Immature natural killer cell (primary cell): ENCODE data around the gene RPH3AL. TPM values are rescaled to one million over a fixed set of nuclear protein-coding genes. Genes with fewer than 3 reads are reported as not detected.
"Not testable (repeated sequence)": the region's sequence is repeated elsewhere in the genome, so short reads cannot be mapped to it uniquely, and the experiment has no call there.

Experiments
- DNase-seq, 3 donors: peaks; one replicate each; pipeline ENCODE4 v3.0.0; 2022; ENCODE audit warnings: mixed read lengths in 1 of 3
- H3K27ac Mint-ChIP-seq, 6 donors: one replicate each; pipeline ENCODE4 v1.8.0; 2020; ENCODE audit warnings: mixed read lengths in 6 of 6, mild to moderate bottlenecking in 5 of 6, inconsistent platforms in 4 of 6, moderate library complexity in 3 of 6
- H3K27me3 Mint-ChIP-seq, 3 donors: one replicate each; pipeline ENCODE4 v1.8.0; 2020 to 2021; ENCODE audit warnings: low read depth in 3 of 3, mild to moderate bottlenecking in 3 of 3, mixed read lengths in 3 of 3, moderate library complexity in 3 of 3, inconsistent platforms in 1 of 3
- H3K36me3 Mint-ChIP-seq, 3 donors: one replicate each; pipeline ENCODE4 v1.8.0; 2020; ENCODE audit warnings: mixed read lengths in 3 of 3, inconsistent platforms in 2 of 3, mild to moderate bottlenecking in 2 of 3
- H3K4me1 Mint-ChIP-seq, 2 donors: one replicate each; pipeline ENCODE4 v1.8.0; 2020; ENCODE audit warnings: inconsistent platforms in 2 of 2, mild to moderate bottlenecking in 2 of 2, mixed read lengths in 2 of 2, moderate library complexity in 1 of 2
- H3K4me3 Mint-ChIP-seq, 5 donors: one replicate each; pipeline ENCODE4 v1.8.0; 2020; ENCODE audit warnings: mild to moderate bottlenecking in 5 of 5, mixed read lengths in 5 of 5, inconsistent platforms in 3 of 5, moderate library complexity in 3 of 5
- H3K9me3 Mint-ChIP-seq, 6 donors: one replicate each; pipeline ENCODE4 v1.8.0; 2020; ENCODE audit warnings: mild to moderate bottlenecking in 6 of 6, mixed read lengths in 6 of 6, inconsistent platforms in 4 of 6, moderate library complexity in 3 of 6
- polyA plus RNA-seq, 3 donors: library from polyadenylated mRNA; unstranded; fragments of 300-500 nt; fragmentation: Illumina TruSeq; gene quantifications; one replicate each; pipeline ENCODE4 v1.2.3, GENCODE V29; 2021

RPH3AL gene
- polyA plus RNA-seq, 3 donors from 2014 or later, result 4.2 to 10.3 (median 4.5) TPM

- H3K4me1 Mint-ChIP-seq, result no peaks in the 10 kb centered on the region
- H3K4me3 Mint-ChIP-seq, result no peak overlapping the region
- no peak for DNase-seq
- H3K9me3 Mint-ChIP-seq, result no peaks in the 10 kb centered on the region
- peaks cover 4 to 6% (median 5%) of the 10 kb centered on the region in 3 donors for H3K36me3 Mint-ChIP-seq
- no peak overlapping the region for H3K27ac Mint-ChIP-seq
- H3K27me3 Mint-ChIP-seq, result peaks cover 0 to 4% (median 0%) of the 10 kb centered on the region in 3 donors
Measured at GRCh38 chr17:246851-247421, 105.7 kb downstream of the RPH3AL start.

GRCh38 chr17:246226-246625 lies 106.4 kb downstream of the RPH3AL start:
- DNase-seq, result no peak
- no peaks in the 10 kb centered on the region for H3K4me1 Mint-ChIP-seq
- H3K27ac Mint-ChIP-seq, result no peak overlapping the region

DNA sequence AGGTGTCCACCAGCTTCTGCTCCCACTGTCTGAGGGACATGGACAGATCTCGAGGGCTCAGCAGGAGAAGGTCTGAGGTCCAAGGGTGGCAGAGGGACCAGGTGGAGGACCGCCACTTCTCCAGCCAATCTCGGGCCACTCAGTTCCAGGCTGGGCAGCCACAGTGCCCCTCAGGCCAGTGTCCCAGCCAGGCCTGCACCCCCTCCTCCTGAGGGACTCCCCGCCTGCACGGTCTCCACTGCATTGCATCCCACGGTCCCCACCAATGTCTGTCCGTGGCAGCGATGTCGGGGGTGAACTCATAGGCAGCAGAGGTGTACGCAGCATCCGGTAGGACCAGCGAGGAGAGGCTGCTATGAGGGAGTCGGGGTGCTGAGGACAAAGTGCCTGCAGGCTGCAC lies 107.0 kb downstream of the RPH3AL start:
- Mint-ChIP-seq H3K4me3 (no peak overlapping the region), H3K36me3 (peaks cover 4 to 6% (median 5%) of the 10 kb centered on the region in 3 donors), H3K4me1 (no peaks in the 10 kb centered on the region), H3K27me3 (peaks cover 0 to 4% (median 0%) of the 10 kb centered on the region in 3 donors), H3K9me3 (no peaks in the 10 kb centered on the region), H3K27ac (no peak overlapping the region)
- no peak for DNase-seq

More at GRCh38 chr17:246226-246625, 106.4 kb downstream of the RPH3AL start:
- Mint-ChIP-seq H3K4me3 (no peak overlapping the region), H3K36me3 (peaks cover 4 to 6% (median 5%) of the 10 kb centered on the region in 3 donors), H3K27me3 (peaks cover 0 to 4% (median 0%) of the 10 kb centered on the region in 3 donors), H3K9me3 (no peaks in the 10 kb centered on the region)

DNA sequence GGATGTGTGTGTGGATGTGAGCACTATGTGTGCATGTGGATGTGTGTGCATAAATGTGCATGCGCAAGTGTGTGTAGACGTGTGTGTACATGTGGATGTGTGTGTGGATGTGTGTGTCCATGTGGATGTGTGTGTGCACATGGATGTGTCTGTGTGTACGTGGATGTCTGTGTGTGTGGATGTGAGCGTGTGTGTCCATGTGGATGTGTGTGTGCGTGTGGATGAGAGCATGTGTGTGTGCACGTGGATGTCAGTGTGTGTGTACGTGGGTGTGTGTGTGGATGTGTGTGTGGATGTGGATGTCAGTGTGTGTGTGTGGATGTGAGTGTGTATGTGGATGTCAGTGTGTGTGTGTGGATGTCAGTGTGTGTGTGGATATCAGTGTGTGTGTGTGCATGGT lies 107.6 kb downstream of the RPH3AL start:
- no peaks in the 10 kb centered on the region for H3K4me1 Mint-ChIP-seq
- peak overlapping the region in 1 of 6 donors; percentile 9 for H3K27ac Mint-ChIP-seq
- no peak for DNase-seq
- peaks cover 4 to 6% (median 5%) of the 10 kb centered on the region in 3 donors for H3K36me3 Mint-ChIP-seq
- H3K9me3 Mint-ChIP-seq, result no peaks in the 10 kb centered on the region
- peaks cover 0 to 4% (median 0%) of the 10 kb centered on the region in 3 donors for H3K27me3 Mint-ChIP-seq
- no peak overlapping the region for H3K4me3 Mint-ChIP-seq

- DNase-seq, H3K4me3 Mint-ChIP-seq, H3K36me3 Mint-ChIP-seq, H3K9me3 Mint-ChIP-seq, H3K27me3 Mint-ChIP-seq, H3K27ac Mint-ChIP-seq, H3K4me1 Mint-ChIP-seq: not testable (repeated sequence)
Measured at GRCh38 chr17:243924-244323, 108.7 kb downstream of the RPH3AL start.

GRCh38 chr17:238964-239259 lies 113.7 kb downstream of the RPH3AL start:
- peaks cover 0 to 1% of the 10 kb centered on the region in 2 donors for H3K4me1 Mint-ChIP-seq
- H3K4me3 Mint-ChIP-seq, result no peak overlapping the region
- no peaks in the 10 kb centered on the region for H3K9me3 Mint-ChIP-seq
- H3K36me3 Mint-ChIP-seq, result peaks cover 0 to 3% (median 0%) of the 10 kb centered on the region in 3 donors
- peak overlapping the region in 1 of 6 donors; percentile 56 for H3K27ac Mint-ChIP-seq
- H3K27me3 Mint-ChIP-seq, result peaks cover 0 to 4% (median 0%) of the 10 kb centered on the region in 3 donors
- DNase-seq, result no peak

GRCh38 chr17:238071-238963 lies 114.3 kb downstream of the RPH3AL start:
- DNase-seq, result no peak
- Mint-ChIP-seq H3K4me3 (no peak overlapping the region), H3K36me3 (peaks cover 0 to 3% (median 0%) of the 10 kb centered on the region in 3 donors), H3K27ac (no peak overlapping the region), H3K4me1 (peaks cover 0 to 4% of the 10 kb centered on the region in 2 donors), H3K27me3 (peaks cover 0 to 4% (median 0%) of the 10 kb centered on the region in 3 donors), H3K9me3 (no peaks in the 10 kb centered on the region)

DNA sequence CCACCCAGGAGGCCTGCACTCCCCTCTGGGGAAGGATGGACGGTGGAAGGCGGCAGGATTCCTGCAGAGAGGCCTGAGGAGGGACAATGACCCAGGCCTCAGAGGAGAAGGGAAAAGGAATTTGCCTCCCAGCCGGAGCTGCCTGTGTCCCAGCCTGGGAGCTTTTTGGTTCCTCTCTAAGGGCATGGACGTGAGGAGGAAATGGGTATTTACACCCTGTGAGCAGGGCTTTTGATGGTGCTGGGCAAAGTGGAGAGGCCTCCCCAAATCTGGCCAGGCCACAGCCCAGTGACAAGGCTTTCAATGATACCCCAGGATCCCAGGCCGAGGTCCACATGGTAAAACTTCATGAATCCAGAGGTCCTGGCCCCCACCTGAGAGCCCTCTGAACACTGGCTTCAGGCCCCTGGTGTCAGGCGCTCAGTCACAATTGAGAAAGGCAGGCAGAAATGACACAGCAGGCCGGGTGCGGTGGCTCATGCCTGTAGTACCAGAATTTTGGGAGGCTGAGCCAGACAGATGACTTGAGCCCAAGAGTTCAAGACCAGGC lies 115.1 kb downstream of the RPH3AL start:
- peaks cover 0 to 3% (median 0%) of the 10 kb centered on the region in 3 donors for H3K36me3 Mint-ChIP-seq
- peaks cover 0 to 12% of the 10 kb centered on the region in 2 donors for H3K4me1 Mint-ChIP-seq
- H3K4me3 Mint-ChIP-seq, result no peak overlapping the region
- H3K9me3 Mint-ChIP-seq, result no peaks in the 10 kb centered on the region
- DNase-seq, result no peak
- no peak overlapping the region for H3K27ac Mint-ChIP-seq
- peaks cover 0 to 4% (median 2%) of the 10 kb centered on the region in 3 donors for H3K27me3 Mint-ChIP-seq

- H3K9me3 Mint-ChIP-seq, result no peaks in the 10 kb centered on the region
- DNase-seq, result no peak
- H3K27ac Mint-ChIP-seq, result no peak overlapping the region
- peaks cover 0 to 3% (median 0%) of the 10 kb centered on the region in 3 donors for H3K36me3 Mint-ChIP-seq
- H3K27me3 Mint-ChIP-seq, result peaks cover 0 to 4% (median 3%) of the 10 kb centered on the region in 3 donors
- H3K4me3 Mint-ChIP-seq, result no peak overlapping the region
- H3K4me1 Mint-ChIP-seq, result peaks cover 0 to 12% of the 10 kb centered on the region in 2 donors
Measured at GRCh38 chr17:236641-237405, 115.8 kb downstream of the RPH3AL start.

DNA sequence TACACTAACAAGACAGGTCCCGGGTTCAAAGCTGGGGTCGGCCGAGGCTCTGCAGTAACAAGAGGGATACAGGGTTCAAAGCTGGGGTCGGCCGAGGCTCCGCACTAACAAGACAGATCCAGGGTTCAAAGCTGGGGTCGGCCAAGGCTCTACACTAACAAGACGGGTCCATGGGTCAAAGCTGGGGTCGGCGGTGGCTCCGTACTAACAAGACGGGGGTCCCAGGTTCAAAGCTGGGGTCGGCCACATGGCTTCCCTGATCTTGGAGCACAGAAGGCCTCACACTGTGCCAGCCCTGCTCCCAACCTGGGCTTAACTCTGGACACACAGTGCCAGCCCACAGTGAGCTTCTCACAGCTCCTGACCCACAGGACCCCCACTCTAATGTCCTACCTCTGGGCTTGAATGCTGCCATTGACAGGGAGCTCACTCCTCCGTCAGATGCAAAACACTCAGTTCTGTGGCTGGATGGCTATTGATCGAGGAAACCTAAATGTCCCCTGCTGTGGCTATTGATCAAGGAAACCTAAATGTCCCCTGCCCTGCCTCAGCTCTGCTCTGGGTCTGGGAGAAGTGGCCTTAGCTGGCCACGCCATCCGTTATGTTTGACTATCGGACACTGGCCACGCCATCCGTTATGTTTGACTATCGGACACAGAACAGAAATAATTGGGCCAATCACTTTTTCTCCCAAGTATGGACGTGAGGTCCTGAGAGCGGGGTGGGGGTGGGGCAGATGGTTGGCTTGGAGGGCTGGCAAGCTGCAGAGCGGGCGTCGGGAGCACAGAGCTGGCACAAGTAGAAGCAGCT lies 116.6 kb downstream of the RPH3AL start:
- peaks cover 0 to 12% of the 10 kb centered on the region in 2 donors for H3K4me1 Mint-ChIP-seq
- no peaks in the 10 kb centered on the region for H3K9me3 Mint-ChIP-seq
- DNase-seq, result no peak
- peaks cover 0 to 4% (median 3%) of the 10 kb centered on the region in 3 donors for H3K27me3 Mint-ChIP-seq
- H3K36me3 Mint-ChIP-seq, result peaks cover 0 to 3% (median 0%) of the 10 kb centered on the region in 3 donors
- no peak overlapping the region for H3K27ac Mint-ChIP-seq
- no peak overlapping the region for H3K4me3 Mint-ChIP-seq

DNA sequence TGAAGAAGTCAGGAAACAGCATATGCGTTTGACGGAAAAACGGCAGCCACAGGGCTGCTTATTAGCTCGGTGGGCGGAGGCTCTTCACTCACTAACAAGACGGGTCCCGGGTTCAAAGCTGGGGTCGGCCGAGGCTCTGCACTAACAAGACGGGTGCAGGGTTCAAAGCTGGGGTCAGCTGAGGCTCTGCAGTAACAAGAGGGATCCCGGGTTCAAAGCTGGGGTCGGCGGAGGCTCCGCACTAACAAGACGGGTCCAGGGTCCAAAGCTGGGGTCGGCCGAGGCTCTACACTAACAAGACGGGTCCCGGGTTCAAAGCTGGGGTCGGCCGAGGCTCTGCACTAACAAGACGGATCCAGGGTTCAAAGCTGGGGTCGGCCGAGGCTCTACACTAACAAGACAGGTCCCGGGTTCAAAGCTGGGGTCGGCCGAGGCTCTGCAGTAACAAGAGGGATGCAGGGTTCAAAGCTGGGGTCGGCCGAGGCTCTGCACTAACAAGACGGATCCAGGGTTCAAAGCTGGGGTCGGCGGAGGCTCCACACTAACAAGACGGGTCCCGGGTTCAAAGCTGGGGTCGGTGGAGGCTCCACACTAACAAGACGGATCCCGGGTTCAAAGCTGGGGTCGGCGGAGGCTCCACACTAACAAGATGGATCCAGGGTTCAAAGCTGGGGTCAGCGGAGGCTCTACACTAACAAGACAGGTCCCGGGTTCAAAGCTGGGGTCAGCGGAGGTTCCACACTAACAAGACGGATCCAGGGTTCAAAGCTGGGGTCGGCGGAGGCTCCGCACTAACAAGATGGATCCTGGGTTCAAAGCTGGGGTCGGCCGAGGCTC lies 117.4 kb downstream of the RPH3AL start:
- peaks cover 0 to 12% of the 10 kb centered on the region in 2 donors for H3K4me1 Mint-ChIP-seq
- not testable (repeated sequence) for H3K27ac Mint-ChIP-seq, H3K36me3 Mint-ChIP-seq, H3K9me3 Mint-ChIP-seq, H3K4me3 Mint-ChIP-seq, H3K27me3 Mint-ChIP-seq, DNase-seq

GRCh38 chr17:234163-234993 lies 118.2 kb downstream of the RPH3AL start:
- H3K9me3 Mint-ChIP-seq, DNase-seq, H3K27me3 Mint-ChIP-seq, H3K36me3 Mint-ChIP-seq, H3K4me3 Mint-ChIP-seq: not testable (repeated sequence)
- Mint-ChIP-seq H3K4me1 (peaks cover 0 to 12% of the 10 kb centered on the region in 2 donors), H3K27ac (peak overlapping the region in 1 of 6 donors; percentile 34)
